NCI-H187 (cell line): ENCODE data around the gene STK4.
A peak's percentile ranks its signal among the peaks of the same experiment; 100 is the strongest.

Experiments
- DNase-seq, 2 experiments: peaks; one replicate each; lab custom pipeline; 2025; lab: John Stamatoyannopoulos, UW

Gene STK4

DNA sequence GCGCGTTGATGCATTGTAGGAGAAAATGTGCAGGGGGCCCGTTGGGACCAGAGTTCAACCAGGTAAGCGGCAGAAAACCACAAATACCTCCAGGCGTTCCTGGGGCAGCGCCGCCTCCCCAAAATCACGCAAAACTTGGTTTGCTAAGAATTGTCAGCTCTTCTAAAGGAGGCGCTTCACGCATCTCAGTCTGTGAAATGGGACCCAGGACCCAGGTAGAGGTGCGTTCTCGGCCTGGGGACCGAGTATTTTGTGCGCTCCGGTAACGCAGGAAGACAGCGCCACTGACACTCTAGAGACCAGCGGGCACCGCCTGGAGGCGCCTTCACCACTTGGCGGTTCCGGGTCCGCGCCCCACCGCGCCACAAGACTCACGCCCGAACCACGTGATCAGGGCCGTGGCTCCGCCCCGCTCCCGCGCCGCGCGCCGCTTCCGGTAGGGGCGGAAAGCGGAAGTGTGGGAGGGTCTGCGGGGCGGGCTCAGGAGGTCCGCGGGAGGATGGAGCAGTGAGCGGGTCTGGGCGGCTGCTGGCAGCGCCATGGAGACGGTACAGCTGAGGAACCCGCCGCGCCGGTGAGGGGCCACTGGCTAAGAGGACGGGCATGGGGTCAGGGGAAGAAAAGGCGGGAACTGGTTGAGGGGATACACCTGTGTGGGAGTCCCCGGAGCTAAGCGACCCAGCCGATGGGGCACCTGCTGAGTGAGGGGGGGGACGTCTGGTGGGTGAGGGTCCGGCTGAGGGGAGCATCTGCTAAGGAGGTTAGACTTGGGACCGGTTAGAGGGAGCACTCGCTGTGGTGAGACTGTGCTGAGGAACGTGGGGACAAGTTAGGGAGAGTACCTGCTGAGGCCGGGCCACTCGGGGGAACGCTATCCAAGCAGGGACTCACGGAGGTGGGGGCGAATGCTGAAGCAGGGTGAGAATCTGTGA is at the start of gene STK4:
Gene STK4, plus strand, starts transcription at position 483 of the 932 bp plus-strand sequence. Its CDS starts 57 bp downstream, at position 540.
- peak; percentile 75 to 85 for DNase-seq

DNA sequence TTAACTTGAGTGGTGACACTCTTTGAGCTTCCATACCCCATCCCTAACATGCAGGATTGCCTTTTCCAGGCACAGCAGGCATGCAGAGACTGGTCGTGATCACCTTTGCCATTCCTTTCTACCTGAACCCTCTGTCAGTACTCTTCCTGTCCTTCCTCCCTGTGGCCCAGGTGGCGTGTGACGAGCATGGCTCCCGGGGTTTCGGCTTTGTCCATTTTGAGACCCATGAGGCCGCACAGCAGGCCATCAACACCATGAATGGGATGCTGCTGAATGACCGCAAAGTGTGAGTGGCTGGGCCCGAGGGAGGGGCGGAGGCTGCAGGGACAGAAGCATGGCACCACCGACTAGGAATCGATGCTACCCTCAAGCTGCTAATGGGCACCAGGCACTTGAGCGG is 49.7 kb upstream of the STK4 start:
- DNase-seq: no peak

DNA sequence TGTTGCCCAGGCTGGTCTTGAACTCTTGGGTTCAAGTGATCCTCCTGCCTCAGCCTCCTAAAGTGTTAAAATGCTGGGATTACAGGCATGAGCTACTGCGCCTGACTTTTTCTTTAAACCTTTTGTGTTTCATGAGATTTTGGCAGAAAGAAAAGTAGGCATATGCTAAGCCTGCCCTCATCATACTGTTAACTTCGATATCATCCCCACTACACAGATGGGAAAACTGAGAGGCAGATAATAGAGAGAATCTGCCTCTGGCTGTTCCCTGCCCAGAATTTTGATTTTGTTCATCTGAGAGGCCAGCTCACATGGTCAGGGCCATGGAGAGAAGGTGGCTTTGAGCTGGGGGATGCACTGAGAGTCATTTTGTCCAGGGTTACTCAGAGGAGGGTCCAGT is 48.9 kb upstream of the STK4 start:
- DNase-seq: no peak

DNA sequence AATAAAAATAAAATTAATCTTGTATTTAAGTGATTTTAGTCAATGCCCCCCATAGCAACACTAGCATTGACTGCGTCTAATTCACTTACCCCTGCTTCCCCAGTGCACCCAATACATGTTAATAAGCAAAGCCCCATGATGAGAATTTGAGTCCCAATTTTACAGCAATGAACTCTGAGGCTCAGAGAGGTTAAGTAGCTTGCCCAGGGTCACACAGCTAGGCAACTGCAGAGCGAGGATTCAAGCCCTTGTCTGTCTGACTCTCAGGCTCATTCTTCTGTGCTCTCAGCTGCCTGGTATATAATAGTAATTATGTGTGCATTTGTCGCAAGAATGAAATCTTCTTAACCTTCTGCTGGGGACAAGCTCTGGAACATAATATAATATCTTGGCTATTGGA is 48.0 kb upstream of the STK4 start:
- no peak for DNase-seq

DNA sequence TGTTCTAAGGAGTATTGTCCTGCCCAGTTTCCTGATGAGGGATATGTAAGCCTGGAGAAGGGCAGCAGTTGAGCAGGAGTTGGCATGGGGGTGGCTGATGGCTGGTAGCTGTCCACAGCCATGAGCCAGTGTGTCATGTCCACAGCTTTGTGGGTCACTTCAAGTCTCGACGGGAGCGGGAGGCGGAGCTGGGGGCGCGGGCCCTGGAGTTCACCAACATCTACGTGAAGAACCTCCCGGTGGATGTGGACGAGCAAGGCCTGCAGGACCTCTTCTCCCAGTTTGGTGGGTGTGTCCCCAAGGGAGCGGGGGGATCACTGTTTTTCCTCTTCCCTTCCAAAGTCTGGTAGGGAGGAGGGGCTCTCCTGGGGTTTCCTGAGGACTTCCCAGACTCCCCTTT is 47.6 kb upstream of the STK4 start:
- DNase-seq: no peak

DNA sequence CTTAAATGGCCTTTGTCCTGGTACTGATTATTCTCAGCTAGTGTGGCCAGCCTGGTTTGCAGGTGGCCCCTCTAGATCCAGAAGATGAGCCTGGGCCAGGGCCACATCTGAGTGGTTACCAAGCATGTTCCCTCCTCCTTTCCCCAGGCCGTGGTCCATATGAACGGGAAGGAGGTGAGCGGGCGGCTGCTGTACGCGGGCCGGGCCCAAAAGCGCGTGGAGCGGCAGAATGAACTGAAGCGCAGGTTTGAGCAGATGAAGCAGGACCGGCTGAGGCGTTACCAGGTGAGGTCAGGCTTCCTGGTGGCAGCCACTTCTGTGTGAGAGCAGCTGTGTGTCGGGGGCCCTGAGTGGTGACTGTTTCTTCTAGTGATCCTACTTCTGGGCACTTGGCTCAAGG is 44.9 kb upstream of the STK4 start:
- DNase-seq: no peak

DNA sequence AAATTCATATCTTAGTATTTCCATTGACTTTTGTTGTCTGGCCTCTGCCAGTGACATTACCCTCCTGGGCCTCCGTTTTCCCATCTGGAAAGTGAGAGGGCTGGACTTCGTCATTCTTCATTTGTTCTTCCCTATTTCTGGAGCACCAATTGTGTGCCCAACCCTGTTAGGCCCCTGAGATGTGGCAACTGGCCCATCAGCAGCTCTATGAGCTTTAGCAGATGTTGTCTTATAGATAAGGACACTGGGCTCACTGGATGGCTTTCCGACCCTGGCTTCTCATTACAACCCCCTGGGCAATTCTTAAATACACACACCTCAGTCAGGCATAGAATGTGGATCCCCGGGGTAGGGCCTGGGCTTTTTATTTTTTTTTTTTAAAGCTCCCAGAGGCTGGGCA is 41.8 kb upstream of the STK4 start:
- no peak for DNase-seq

DNA sequence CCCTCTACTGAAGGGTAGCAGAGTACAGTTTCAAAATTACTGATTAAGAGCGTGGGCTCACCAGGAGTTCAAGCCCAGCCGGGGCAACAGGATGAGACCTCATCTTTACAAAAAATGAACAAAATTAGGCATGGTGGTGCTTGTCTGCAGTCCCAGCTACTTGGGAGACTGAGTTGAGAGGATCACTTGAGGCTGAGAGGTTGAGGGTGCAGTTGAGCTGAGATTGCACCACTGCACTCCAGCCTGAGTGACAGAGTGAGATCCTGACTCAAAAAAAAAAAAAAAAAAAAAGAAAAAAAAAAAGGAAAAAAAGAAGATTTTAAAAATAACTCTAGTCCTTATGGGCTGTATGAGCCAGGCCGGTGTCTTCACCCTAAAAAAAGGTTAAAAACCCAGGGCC is 37.7 kb upstream of the STK4 start:
- no peak for DNase-seq

DNA sequence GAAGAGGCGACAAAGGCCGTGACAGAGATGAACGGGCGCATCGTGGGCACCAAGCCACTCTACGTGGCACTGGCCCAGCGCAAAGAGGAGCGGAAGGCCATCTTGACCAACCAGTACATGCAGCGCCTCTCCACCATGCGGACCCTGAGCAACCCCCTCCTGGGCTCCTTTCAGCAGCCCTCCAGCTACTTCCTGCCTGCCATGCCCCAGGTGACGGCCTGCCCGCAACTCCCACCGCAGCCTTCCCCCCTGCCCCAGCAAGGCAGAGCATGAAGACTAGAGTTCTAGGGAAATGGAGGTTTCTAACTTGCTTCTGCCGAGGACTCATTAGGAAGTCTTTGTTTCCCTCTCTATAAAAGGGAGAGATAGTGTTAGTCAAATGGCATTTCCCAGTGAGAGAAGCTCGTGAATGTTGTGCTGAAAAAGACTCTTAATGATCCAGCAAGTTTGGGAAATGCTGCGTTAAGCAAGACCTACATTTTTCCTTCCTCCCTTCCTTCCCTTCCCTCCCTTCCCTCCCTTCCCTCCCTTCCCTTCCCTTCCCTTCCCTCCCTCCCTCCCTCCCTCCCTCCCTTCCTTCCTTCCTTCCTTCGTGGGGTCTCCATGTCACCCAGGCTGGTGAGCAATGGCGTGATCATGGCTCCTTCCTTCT is 35.7 kb upstream of the STK4 start:
- DNase-seq: no peak

DNA sequence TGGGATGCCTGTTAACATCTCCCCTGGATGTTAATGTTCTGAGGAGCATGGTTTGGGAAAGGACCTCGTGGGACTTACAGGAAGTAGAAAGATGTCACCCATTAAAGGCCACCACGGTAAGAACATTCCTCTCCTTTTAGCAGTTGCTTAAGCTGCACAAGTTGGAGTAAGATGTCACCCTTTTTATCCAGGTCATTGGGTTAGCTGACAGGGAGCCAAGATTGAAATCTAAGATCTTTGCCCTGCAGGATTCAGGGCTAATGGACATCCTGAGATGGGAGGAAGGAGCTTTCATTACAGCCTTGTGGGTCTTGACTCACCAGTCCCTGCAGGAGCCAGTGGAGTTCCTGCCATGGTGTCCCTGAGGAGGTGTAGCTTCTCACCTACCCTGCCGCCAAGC is 34.4 kb upstream of the STK4 start:
- no peak for DNase-seq

DNA sequence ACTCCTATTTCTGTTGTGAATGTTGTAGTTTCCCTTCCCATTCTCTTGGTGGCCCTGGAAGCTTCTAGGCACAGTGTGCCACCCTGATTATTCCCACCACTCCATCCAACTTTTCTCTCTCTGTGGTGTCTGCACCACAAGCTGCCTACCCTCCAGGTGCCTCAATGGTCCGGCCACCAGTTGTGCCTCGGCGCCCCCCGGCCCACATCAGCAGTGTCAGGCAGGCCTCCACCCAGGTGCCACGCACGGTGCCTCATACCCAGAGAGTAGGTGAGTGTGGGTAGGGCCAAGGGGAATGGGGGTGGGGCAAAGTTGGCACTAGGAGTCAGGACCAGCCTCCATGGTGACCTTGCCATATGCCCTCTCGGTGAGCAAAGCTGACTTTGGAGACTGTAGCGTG is 33.4 kb upstream of the STK4 start:
- DNase-seq: no peak

DNA sequence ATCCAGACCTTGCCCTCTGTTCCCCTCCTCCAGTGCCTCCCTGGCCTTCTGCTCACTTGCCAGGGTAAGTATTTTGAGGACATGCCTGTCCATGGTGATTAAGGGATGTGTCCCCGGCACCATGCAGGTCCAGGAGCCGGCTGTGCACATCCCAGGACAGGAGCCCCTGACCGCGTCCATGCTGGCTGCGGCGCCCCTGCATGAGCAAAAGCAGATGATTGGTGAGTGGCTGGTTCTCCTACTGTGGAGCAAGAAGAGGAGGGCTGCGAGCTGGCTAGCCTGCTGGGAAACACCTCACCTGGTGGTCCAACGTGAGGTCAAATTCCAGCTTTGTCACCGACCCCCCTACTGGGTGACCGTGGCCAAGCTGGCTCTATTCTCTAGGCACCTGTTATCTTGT is 29.8 kb upstream of the STK4 start:
- DNase-seq: no peak

DNA sequence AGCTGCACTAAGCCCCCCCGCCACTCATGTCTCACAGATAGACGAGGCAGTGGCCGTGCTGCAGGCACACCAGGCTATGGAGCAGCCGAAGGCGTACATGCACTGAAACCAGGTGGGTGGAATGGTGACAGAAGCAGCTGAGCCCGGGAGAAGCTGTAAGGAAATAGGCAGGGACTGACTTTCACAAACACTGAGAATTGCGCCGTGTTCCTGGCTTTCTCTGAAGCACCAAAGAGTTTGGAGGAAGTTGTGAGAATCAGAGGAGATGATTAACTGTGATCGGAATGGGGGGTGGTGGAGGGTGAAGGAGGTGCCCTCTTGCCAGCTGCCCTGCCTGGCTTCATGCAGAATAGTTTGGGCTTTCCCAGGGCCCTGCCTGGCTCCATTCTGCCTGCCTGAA is 27.7 kb upstream of the STK4 start:
- no peak for DNase-seq

DNA sequence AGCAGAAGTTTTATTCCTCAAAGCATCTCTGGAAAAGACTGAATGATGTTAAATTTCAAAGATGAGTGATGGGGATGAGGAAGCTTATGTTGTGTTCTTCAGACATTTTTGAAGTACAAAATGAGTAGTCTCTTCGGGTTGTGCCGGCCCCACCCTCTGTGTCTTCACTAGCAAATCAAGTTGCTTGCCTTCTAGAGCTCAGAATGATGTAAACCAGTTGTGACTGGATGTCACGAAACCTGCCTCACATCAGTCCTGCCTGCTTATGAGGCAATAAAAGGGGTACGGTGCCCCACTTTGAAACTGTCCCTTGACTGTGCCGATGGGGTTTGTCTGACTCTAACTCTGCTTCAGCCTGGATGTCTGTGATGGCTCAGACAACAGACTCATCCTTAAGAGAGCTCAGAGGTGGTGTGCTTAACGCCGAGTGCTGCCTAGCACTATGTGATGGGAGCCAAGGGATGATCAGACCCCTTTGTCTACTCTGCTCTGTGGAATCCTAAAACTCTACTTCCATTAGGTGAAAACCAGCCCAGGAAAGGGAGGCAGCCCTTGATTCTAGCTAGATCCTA is 25.1 kb upstream of the STK4 start:
- DNase-seq: no peak

DNA sequence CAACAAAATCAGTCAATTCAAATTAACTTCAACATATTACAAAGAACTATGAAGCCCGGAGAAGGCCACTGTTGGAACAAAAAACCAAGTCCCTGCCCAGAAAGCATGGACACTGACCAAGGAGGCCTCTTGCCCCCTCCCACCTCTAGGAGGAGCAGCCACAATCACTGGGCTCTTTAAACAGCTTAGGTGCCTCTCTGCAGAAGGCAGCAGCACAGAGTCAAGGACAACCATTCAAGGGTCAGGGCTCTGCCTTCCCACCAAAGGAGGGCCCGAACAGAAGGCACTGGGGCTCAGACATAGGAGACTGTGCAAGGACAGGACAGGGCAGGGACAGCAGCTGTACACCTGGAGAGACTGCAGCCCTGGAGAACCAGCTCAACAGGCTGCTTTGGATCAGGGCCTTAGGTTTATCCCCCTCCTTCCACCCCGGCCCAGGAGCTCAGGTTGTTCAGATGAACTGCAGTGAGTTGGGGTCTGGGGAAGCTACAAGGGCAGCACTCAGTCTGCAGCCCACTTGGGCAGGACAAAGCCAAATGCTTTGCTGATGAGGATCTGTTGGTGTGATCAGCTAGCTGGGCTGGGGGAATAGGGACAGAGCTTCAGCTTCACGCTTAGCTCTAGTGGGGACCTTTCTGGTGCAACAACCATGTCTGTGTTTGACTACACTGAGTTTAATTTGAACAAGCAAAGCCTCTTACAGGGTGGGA is 23.9 kb upstream of the STK4 start:
- DNase-seq: no peak

DNA sequence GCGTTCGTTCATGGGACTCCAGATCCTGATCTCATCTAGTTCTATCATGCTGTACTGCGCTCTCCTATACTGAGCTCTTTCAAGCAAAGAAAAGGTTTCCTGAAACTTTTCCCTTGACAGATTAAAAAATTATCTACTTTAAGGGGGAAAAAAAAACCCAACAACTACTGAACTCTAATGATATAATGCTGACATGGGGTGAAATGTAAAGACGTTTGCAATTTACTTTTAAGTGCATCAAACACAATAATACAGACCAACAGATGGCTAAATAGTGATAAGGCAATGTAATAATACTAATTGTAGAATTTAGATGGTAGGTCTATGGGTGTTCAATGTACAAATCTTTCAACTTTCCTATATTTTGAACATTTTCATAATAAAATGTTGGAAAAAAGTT is 22.5 kb upstream of the STK4 start:
- DNase-seq: no peak

DNA sequence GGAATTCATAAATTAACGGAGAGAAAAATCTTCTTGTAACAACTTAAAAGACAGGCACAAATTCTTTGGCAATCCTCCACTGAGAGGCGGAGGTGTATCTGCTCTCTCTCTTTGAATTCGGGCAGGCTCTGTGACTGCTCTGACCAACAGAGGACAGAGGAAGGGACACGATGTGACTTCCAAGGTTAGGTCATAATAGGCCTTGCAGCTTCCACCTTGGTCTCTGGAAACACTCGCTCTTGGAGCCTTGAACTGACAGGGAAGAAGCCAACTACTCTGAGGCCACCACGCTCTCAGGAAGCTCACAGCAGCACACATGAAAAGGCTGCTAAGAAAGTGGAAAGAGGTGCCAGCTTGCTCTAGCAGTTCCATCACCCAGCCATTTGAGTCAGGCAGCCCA is 21.1 kb upstream of the STK4 start:
- DNase-seq: no peak

DNA sequence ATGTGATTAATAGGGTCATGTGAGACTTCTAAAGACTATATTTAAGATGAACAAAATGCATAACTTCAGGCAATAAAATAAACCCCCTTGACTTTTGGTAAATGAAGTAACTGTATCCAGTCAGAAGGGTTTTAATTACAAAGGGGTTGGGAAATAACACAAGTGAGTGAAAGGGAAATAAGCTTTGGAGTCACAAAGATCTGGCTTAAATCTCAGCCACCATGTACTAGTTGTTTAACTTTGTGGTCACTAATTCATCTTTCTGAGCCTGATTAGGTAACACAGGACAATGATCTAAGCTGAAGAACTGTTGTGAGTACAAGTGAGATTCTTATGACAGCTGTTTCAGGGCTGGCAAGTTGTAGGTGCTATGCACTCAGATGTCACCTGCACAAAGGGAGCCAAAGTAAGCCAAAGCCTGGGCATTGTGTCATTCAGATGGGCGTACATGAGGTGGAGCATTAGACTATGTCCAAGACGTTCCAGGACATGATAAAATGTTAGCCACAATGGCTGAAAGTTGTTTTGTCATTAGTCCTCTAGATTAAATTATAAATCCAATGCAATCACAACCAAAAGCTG is 19.9 kb upstream of the STK4 start:
- DNase-seq: no peak

DNA sequence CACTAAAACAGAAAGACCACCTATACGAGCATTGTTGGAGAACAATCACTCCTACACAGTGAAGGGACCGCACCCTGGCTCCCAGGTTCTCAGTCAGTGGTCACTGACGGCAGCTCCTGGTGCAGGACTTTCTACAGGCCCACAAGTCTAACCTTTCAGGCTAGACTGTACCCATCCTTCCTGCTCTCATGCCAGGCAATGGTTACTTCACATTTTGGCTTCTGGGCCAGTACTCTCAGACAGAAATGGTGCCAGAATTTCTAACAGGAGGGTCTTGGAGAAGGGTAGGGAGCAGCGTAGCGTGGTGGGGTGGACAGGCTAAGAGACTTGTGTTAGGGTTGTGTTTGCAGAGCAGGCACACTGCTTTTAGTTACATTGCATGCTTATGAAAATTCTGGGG is 18.2 kb upstream of the STK4 start:
- no peak for DNase-seq

DNA sequence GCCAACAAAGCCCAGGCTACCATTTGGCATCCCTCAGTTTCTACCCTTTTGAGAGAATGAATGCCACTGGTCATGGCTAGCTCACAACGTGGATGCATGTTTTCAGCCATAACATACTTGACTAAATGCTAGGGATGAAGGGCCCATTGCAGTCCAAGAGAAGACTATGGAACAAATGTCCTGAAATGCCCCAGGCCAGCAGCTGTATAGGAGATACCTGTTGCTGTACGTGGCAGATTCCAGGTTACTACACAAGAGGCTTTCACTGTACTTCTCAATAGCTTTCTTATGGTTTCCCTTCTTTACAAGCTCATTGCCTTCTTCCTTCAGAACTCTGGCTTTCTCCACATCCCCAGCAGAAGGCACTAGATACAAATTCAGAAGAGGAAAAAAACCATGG is 17.8 kb upstream of the STK4 start:
- no peak for DNase-seq

DNA sequence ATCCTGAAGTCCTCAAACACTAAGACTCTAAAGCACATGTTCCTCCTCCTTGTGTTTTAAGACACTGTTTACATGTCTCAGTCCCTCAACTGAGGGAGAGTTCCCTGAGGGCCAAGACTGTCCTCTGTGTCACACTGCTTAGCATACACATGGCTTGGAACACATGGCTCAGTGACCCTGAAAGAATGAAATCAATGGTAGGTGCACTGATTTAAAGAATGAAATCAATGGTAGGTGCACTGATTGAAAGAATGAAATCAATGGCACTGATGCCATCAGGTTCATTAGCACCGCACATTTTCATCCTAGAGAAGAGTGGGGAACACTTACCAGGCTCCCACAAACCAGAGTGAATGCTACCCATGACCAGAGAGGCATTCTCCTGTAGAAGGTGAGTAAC is 15.9 kb upstream of the STK4 start:
- DNase-seq: no peak

DNA sequence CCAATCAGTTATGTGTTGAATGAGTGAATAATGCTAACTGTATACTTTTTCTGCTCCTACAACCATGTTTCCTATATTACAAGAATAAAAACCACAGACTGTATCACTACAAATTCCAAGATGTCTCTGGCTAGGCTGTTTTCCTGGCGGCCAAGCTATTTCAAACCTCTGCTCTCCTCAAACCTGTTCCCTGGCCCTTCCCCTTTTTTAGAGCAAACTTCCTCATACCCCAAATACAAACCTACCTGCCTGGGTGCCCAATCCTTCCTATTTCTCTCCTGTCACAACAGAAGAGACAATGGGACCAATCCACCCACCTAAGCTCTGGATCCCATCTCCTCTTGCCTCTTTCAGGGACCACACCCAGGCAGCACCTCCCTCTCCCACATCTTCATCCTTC is 13.6 kb upstream of the STK4 start:
- no peak for DNase-seq
